SJSA1 (cell line): ENCODE data around the gene CCR4. TPM values are rescaled to one million over a fixed set of nuclear protein-coding genes. Genes with fewer than 3 reads are reported as not detected.
"Not testable (repeated sequence)": the region's sequence is repeated elsewhere in the genome, so short reads cannot be mapped to it uniquely, and the experiment has no call there.

Source experiments
- DNase-seq, 2 experiments: peaks; one replicate each; pipeline ENCODE4 v3.0.0-alpha.2; 2015 to 2020; ENCODE audit warnings: low spot score in 2 of 2, low read depth in 1 of 2
- H3K27ac ChIP-seq: fragments of 250-450 bp; sonication (Bioruptor Pico); 2 replicates; pipeline ENCODE4 v1.5.1; 2020; ENCODE audit warnings: mild to moderate bottlenecking, moderate library complexity
- H3K27me3 ChIP-seq: fragments of 250-450 bp; sonication (Bioruptor Pico); replicated peaks from 2 replicates; pipeline ENCODE4 v1.5.1; 2020; ENCODE audit warnings: mild to moderate bottlenecking, moderate library complexity
- H3K36me3 ChIP-seq: fragments of 250-450 bp; sonication (Bioruptor Pico); 2 replicates; pipeline ENCODE4 v1.5.1; 2020; ENCODE audit warnings: mild to moderate bottlenecking
- H3K4me1 ChIP-seq: fragments of 250-450 bp; sonication (Bioruptor Pico); replicated peaks from 2 replicates; pipeline ENCODE4 v1.6.1; 2021; ENCODE audit warnings: mild to moderate bottlenecking
- H3K4me3 ChIP-seq: fragments of 250-450 bp; sonication (Bioruptor Pico); 2 replicates; pipeline ENCODE4 v1.5.1; 2020; ENCODE audit warnings: mild to moderate bottlenecking
- H3K9me3 ChIP-seq: fragments of 250-450 bp; sonication (Bioruptor Pico); replicated peaks from 2 replicates; pipeline ENCODE4 v1.5.1; 2020; ENCODE audit warnings: mild to moderate bottlenecking
- total RNA-seq: library from RNA; depleted of rRNA; stranded (reverse); fragments of >200 nt; shearing (Covaris generic); gene quantifications from 2 replicates; pipeline ENCODE4 v1.2.3, GENCODE V29; 2014; rRNA removed

CCR4 gene
- not detected in 2 replicates for total RNA-seq

DNA sequence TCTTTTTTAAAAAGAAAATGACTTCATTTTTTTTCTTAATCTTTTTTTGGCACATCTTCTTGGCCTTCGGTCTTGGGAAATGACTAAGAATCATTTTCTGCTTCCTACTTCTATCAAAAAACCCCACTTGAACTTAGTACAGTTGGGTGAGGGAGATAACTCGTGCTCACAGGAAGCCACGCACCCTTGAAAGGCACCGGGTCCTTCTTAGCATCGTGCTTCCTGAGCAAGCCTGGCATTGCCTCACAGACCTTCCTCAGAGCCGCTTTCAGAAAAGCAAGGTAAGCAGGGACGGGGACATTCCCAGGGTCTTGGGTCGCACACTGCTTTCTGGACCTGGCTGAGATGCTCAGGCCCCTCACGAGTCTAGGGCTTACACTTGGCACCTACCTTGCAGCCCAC, at the start of gene CCR4:
TSS of gene CCR4 (plus strand) at position 235 of the 402 bp plus-strand sequence. CDS start 1,779 bp downstream, outside the sequence.
- H3K36me3 ChIP-seq: no peaks in the 10 kb centered on the region
- no peak for DNase-seq

DNA sequence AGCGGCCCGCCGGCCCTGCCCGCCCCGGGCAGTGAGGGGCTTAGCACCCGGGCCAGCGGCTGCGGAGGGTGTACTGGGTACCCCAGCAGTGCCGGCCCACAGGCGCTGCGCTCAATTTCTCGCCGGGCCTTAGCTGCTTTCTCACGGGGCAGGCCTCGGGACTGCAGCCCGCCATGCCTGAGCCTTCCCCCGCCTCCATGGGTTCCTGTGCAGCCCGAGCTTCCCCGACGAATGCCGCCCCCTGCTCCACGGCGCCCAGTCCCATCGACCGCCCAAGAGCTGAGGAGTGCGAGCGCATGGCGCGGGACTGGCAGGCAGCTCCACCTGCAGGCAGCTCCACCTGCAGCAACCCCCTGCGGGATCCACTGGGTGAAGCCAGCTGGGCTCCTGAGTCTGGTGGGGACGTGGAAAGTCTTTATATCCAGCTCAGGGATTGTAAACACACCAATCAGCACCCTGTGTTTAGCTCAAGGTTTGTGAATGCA, 48.5 kb upstream of the CCR4 start:
- H3K27ac ChIP-seq, DNase-seq, H3K4me3 ChIP-seq, H3K27me3 ChIP-seq, H3K36me3 ChIP-seq, H3K4me1 ChIP-seq, H3K9me3 ChIP-seq: not testable (repeated sequence)

More for the DNA sequence above, at the start of gene CCR4:
- Histone ChIP-seq H3K4me1 (peaks cover 5% of the 10 kb centered on the region; the same call in 1 of the 2 replicates), H3K9me3 (no peaks in the 10 kb centered on the region), H3K4me3 (no peak within 1 kb of the TSS), H3K27me3 (no peaks in the 10 kb centered on the region), H3K27ac (no peak within 1 kb of the TSS)

GRCh38 chr3:32903953-32904352, 47.5 kb upstream of the CCR4 start:
- Histone ChIP-seq H3K27ac (no peak overlapping the region), H3K4me3 (no peak overlapping the region), H3K27me3 (0 out of 2 replicates have a peak, but pooled peaks cover 6% of the 10 kb centered on the region), H3K9me3 (no peaks in the 10 kb centered on the region), H3K36me3 (no peaks in the 10 kb centered on the region), H3K4me1 (no peaks in the 10 kb centered on the region)
- no peak for DNase-seq

- DNase-seq: no peak
- H3K4me1 ChIP-seq: no peaks in the 10 kb centered on the region
- H3K9me3 ChIP-seq: no peaks in the 10 kb centered on the region
- no peaks in the 10 kb centered on the region for H3K36me3 ChIP-seq
- no peak overlapping the region for H3K4me3 ChIP-seq
- H3K27me3 ChIP-seq: no peaks in the 10 kb centered on the region
- no peak overlapping the region for H3K27ac ChIP-seq
Observed at GRCh38 chr3:32909999-32910398, 41.4 kb upstream of the CCR4 start.

GRCh38 chr3:32910954-32911353, 40.5 kb upstream of the CCR4 start:
- H3K36me3 ChIP-seq: no peaks in the 10 kb centered on the region
- DNase-seq: no peak
- H3K9me3 ChIP-seq: no peaks in the 10 kb centered on the region
- H3K27me3 ChIP-seq: no peaks in the 10 kb centered on the region
- H3K4me3 ChIP-seq: no peak overlapping the region
- H3K4me1 ChIP-seq: no peaks in the 10 kb centered on the region
- no peak overlapping the region for H3K27ac ChIP-seq

DNA sequence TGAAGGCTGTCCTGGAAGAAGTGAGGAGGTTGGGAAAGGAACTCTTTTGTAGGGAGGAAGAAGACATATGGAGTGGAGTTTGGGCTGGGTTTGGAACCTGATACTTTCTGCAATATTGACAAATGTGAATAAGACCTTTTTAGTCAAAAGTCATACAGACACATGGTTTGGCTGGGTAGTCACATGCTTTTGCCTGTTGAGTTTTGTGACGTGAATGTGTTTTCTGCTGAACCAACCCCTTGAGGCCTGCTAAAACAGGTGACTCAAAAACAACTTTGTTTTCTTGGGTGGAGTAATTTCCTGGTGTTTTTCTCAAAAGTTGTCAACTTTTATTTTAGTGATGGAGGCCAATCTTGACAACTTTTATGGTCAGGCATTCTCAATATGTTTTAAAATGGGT, 39.4 kb upstream of the CCR4 start:
- DNase-seq: no peak
- no peaks in the 10 kb centered on the region for H3K36me3 ChIP-seq

DNA sequence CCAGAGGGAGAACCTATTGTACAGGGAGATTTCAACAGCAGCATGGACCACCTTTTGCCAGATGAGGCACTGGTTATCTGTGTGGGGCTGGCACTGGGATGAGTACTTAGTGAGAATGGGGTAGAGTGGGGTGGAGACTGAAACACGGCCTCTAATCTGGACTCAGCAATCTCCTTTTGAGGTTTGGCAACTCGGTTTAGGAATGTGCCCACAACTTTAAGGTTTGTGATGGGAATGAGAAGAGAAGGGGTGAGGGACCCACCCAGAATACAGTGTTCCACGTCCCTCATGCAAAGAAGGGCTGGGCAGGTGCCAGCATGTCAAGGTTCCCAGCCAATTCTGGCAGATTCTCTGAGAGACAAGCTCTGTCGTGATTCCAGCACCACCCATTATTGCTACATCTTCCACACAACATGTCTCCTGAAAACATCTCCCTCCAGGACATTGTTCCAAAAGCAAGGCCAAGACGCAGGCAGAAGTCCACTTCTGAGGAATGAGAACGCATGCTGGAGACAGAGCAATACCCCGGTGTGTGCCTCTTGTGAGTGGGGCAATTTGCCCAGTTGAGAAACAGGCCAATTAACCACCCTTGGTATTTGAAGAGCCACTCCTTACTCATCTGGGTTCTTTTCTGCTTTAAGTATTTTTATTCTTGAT, 37.5 kb upstream of the CCR4 start:
- Histone ChIP-seq H3K4me3 (no peak overlapping the region), H3K36me3 (no peaks in the 10 kb centered on the region), H3K27me3 (no peaks in the 10 kb centered on the region), H3K27ac (no peak overlapping the region), H3K4me1 (no peaks in the 10 kb centered on the region), H3K9me3 (no peaks in the 10 kb centered on the region)
- no peak for DNase-seq

More for the DNA sequence above, 39.4 kb upstream of the CCR4 start:
- Histone ChIP-seq H3K27ac (no peak overlapping the region), H3K4me1 (no peaks in the 10 kb centered on the region), H3K27me3 (no peaks in the 10 kb centered on the region), H3K4me3 (no peak overlapping the region), H3K9me3 (no peaks in the 10 kb centered on the region)

DNA sequence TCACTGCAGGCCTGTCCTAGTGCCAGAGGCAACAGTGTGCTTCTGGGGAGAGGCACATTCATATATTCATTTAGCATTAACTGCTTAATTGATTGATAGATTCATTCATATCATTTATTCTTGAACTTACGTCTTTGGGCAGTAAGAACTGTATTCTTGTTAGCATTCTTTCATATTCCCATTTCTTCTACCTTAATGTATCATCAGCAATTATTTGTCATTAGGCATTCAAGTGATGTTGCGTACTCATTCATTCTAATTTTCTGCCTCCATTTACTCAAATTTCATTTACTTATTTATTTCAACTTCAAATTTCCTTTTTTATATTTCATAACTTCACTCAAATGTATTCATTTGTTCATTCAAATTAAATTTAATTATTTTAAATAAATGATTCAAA, 31.5 kb upstream of the CCR4 start:
- H3K36me3 ChIP-seq: no peaks in the 10 kb centered on the region
- H3K9me3 ChIP-seq: no peaks in the 10 kb centered on the region
- no peaks in the 10 kb centered on the region for H3K4me1 ChIP-seq
- H3K27me3 ChIP-seq: peaks cover 5% of the 10 kb centered on the region; the same call in 1 of the 2 replicates
- H3K27ac ChIP-seq: no peak overlapping the region
- DNase-seq: no peak
- no peak overlapping the region for H3K4me3 ChIP-seq

GRCh38 chr3:32922078-32922477, 29.4 kb upstream of the CCR4 start:
- H3K9me3 ChIP-seq: no peaks in the 10 kb centered on the region
- peaks cover 5% of the 10 kb centered on the region; the same call in 1 of the 2 replicates for H3K27me3 ChIP-seq
- no peaks in the 10 kb centered on the region for H3K36me3 ChIP-seq
- no peak overlapping the region for H3K27ac ChIP-seq
- no peak for DNase-seq
- H3K4me1 ChIP-seq: no peaks in the 10 kb centered on the region
- H3K4me3 ChIP-seq: no peak overlapping the region

DNA sequence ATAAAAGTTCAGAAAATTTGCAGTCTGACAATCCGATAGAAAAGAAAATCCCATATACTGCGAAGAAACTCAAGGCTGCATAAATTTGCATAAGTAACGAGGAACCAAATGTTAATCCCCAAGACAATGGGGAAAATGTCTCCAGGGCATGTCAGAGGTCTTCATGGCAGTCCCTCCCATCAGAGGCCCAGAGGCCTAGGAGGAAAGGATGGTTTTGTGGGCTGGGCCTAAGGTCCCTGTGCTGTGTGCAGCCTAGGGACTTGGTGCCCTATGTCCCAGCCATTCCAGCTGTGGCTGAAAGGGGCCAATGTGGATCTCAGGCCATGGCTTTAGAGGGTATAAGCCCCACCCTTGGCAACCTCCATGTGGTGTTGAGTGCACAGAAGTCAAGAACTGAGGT, 21.3 kb upstream of the CCR4 start:
- no peaks in the 10 kb centered on the region for H3K36me3 ChIP-seq
- no peak overlapping the region for H3K4me3 ChIP-seq
- H3K9me3 ChIP-seq: no peaks in the 10 kb centered on the region
- no peak overlapping the region for H3K27ac ChIP-seq
- H3K4me1 ChIP-seq: no peaks in the 10 kb centered on the region
- H3K27me3 ChIP-seq: no peaks in the 10 kb centered on the region
- DNase-seq: no peak

DNA sequence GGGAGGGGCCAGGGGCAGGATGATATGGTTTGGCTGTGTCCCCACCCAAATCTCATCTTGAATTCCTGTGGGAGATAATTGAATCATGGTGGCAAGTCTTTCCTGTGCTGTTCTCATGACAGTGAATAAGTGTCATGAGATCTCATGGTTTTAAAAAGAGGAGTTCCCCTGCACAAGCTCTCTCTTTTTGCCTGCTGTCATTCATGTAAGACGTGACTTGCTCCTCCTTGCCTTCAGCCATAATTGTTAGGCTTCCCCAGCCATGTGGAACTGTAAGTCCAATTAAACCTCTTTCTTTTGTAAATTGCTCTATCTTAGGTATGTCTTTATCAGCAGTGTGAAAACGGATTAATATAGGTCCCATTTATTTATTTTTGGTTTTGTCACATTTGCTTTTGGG, 20.2 kb upstream of the CCR4 start:
- H3K27me3 ChIP-seq, H3K9me3 ChIP-seq: not testable (repeated sequence)

GRCh38 chr3:32934150-32934742, 17.2 kb upstream of the CCR4 start:
- Histone ChIP-seq H3K27me3 (no peaks in the 10 kb centered on the region), H3K4me3 (no peak overlapping the region), H3K4me1 (no peaks in the 10 kb centered on the region), H3K9me3 (no peaks in the 10 kb centered on the region), H3K27ac (no peak overlapping the region), H3K36me3 (no peaks in the 10 kb centered on the region)
- no peak for DNase-seq

More for the DNA sequence above, 20.2 kb upstream of the CCR4 start:
- H3K4me1 ChIP-seq, H3K4me3 ChIP-seq, H3K27ac ChIP-seq, DNase-seq, H3K36me3 ChIP-seq: not testable (repeated sequence)

GRCh38 chr3:32937331-32937730, 14.1 kb upstream of the CCR4 start:
- Histone ChIP-seq H3K4me3 (no peak overlapping the region), H3K4me1 (no peaks in the 10 kb centered on the region), H3K27me3 (no peaks in the 10 kb centered on the region), H3K9me3 (no peaks in the 10 kb centered on the region), H3K36me3 (no peaks in the 10 kb centered on the region), H3K27ac (no peak overlapping the region)
- DNase-seq: no peak

GRCh38 chr3:32939531-32940284, 11.7 kb upstream of the CCR4 start:
- not testable (repeated sequence) for DNase-seq, H3K4me3 ChIP-seq, H3K27me3 ChIP-seq, H3K9me3 ChIP-seq, H3K4me1 ChIP-seq, H3K36me3 ChIP-seq, H3K27ac ChIP-seq
